K562 (cell line): Measurements from ENCODE around the gene PLPPR1. TPM values are rescaled to one million over a fixed set of nuclear protein-coding genes. Genes with fewer than 3 reads are reported as not detected.

Source experiments
- ATAC-seq: fragments of 200-7000 bp; cut with Tn5 transposase; 3 replicates; pipeline ENCODE4 v1.9.1; 2020; ENCODE audit warnings: moderate library complexity
- BruUV-seq: library from RNA; stranded (reverse); fragments of 400-500 nt; replicated peaks from 2 replicates; lab custom pipeline; 2021; lab: Mats Ljungman, UMichigan
- CTCF ChIA-PET: fragments of 300-600 bp; formaldehyde crosslinking; extraction: SDS; loops from one replicate; lab custom pipeline; 2021; ENCODE audit warnings: low intra/inter-chr PET ratio; lab: Yijun Ruan, JAX
- POLR2A ChIA-PET: fragments of 300-600, 350-650 bp; sonication (Branson Sonifier 250); formaldehyde crosslinking; extraction: SDS; loops from one replicate; lab custom pipeline; 2021; ENCODE audit warnings: antibody characterized with exemption, inconsistent platforms; lab: Yijun Ruan, JAX
- DNase-seq, 4 experiments: peaks; one replicate each; pipeline versions ENCODE4 v3.0.0 to v3.0.0-alpha.2; 2011 to 2018; ENCODE audit warnings: low spot score in 3 of 4, mixed read lengths in 3 of 4; ENCODE audit errors: extremely low read depth in 1 of 4
- FAIRE-seq: peaks from 2 replicates; lab custom pipeline; 2011; peaks lifted over from hg19 to GRCh38; lab: Jason Lieb, UNC
- H2AFZ ChIP-seq: 2 replicates; pipeline ENCODE4 v1.6.0; 2011; ENCODE audit warnings: low read depth, low read length, control low read depth, inconsistent platforms
- H3K27ac ChIP-seq: fragments of 200-600 bp; 3 replicates; pipeline ENCODE4 v1.8.0; 2011; ENCODE audit warnings: low read depth, mild to moderate bottlenecking, control low read depth, inconsistent platforms, low read length, moderate library complexity, mixed read lengths; ENCODE audit errors: extremely low read depth
- H3K27me3 ChIP-seq, 2 experiments: fragments of 300-600 bp in 1 of 2; 2 replicates in 1 of 2; 3 replicates in 1 of 2; pipeline versions ENCODE4 v1.6.0 to v1.8.0; 2011; ENCODE audit warnings: inconsistent platforms in 2 of 2, low read length in 2 of 2, mild to moderate bottlenecking in 1 of 2, mixed read lengths in 1 of 2, moderate library complexity in 1 of 2; ENCODE audit not compliant: control insufficient read depth in 2 of 2, insufficient read depth in 2 of 2
- H3K36me3 ChIP-seq: fragments of 300-600 bp; 3 replicates; pipeline ENCODE4 v1.8.0; 2011; ENCODE audit warnings: mild to moderate bottlenecking, low read length, inconsistent platforms; ENCODE audit not compliant: control insufficient read depth, insufficient read depth
- H3K4me1 ChIP-seq, 2 experiments: fragments of 200-600 bp in 1 of 2; replicated peaks in 1 of 2; 2 replicates in 1 of 2; 3 replicates in 1 of 2; pipeline versions ENCODE4 v1.5.1 to v1.8.0; 2011; ENCODE audit warnings: inconsistent platforms in 2 of 2, low read length in 2 of 2, mild to moderate bottlenecking in 1 of 2, mixed read lengths in 1 of 2, moderate library complexity in 1 of 2; ENCODE audit not compliant: control insufficient read depth in 2 of 2, insufficient read depth in 2 of 2
- H3K4me2 ChIP-seq: 2 replicates; pipeline ENCODE4 v1.6.1; 2011; ENCODE audit warnings: low read length, control low read depth, inconsistent platforms, mixed read lengths; ENCODE audit not compliant: insufficient read depth
- H3K4me3 ChIP-seq: fragments of 200-600 bp; sonication (generic), shearing (Covaris generic); 2 replicates; pipeline ENCODE4 v1.5.1; 2016; ENCODE audit warnings: control low read depth, inconsistent platforms
- H3K79me2 ChIP-seq: fragments of 200-600 bp; 3 replicates; pipeline ENCODE4 v1.8.0; 2011; ENCODE audit warnings: low read length, inconsistent platforms; ENCODE audit not compliant: control insufficient read depth, insufficient read depth
- H3K9ac ChIP-seq, 2 experiments: 2 replicates each; pipeline versions ENCODE4 v1.6.0 to v1.6.1; 2011; ENCODE audit warnings: low read depth in 2 of 2, low read length in 2 of 2, control low read depth in 1 of 2, inconsistent platforms in 1 of 2, mild to moderate bottlenecking in 1 of 2, mixed read lengths in 1 of 2; ENCODE audit not compliant: insufficient read depth in 1 of 2
- H3K9me1 ChIP-seq: one replicate; pipeline ENCODE4 v1.6.0; 2011; ENCODE audit warnings: inconsistent platforms, mild to moderate bottlenecking, low read length, moderate library complexity; ENCODE audit not compliant: control insufficient read depth, insufficient read depth
- H3K9me3 ChIP-seq: replicated peaks from 2 replicates; pipeline ENCODE4 v1.5.1; 2011; ENCODE audit warnings: low read depth, low read length, inconsistent platforms; ENCODE audit not compliant: control insufficient read depth, insufficient read depth
- H4K20me1 ChIP-seq: replicated peaks from 2 replicates; pipeline ENCODE4 v1.6.1; 2011; ENCODE audit warnings: low read length, inconsistent platforms, mixed read lengths; ENCODE audit not compliant: control insufficient read depth, insufficient read depth
- DDX20 ChIP-seq: fragments of 450-650 bp; IDR thresholded peaks from 2 replicates; pipeline ENCODE4 v1.6.1; 2016; ENCODE audit warnings: missing genetic modification characterization, low read depth, mild to moderate bottlenecking, missing compliant biosample characterization, moderate library complexity
- EWSR1 ChIP-seq: fragments of 450-650 bp; IDR thresholded peaks from 2 replicates; pipeline ENCODE4 v1.6.1; 2018; ENCODE audit warnings: borderline replicate concordance, mild to moderate bottlenecking, low read depth, moderate library complexity; ENCODE audit not compliant: partially characterized antibody
- FIP1L1 ChIP-seq: fragments of 200-400 bp; formaldehyde crosslinking; IDR thresholded peaks from 2 replicates; pipeline ENCODE4 v1.6.1; 2018; ENCODE audit warnings: mild to moderate bottlenecking, low read depth, low read length; ENCODE audit not compliant: poor library complexity, severe bottlenecking
- GABPA ChIP-seq: fragments of 200-800 bp; sonication (Bioruptor generic); conservative IDR thresholded peaks from 2 replicates; pipeline ENCODE4 v1.6.1; 2016; ENCODE audit warnings: low read depth, missing genetic modification characterization, missing compliant biosample characterization
- HNRNPH1 ChIP-seq: fragments of 200-400 bp; formaldehyde crosslinking; optimal IDR thresholded peaks from 2 replicates; pipeline ENCODE3; 2017; ENCODE audit warnings: low read depth, mild to moderate bottlenecking, low read length, moderate library complexity
- LCOR ChIP-seq: sonication (generic); formaldehyde crosslinking; IDR thresholded peaks from 2 replicates; pipeline ENCODE4 v1.8.0; 2022; ENCODE audit warnings: mild to moderate bottlenecking, missing genetic modification reagents
- MAFK ChIP-seq: IDR thresholded peaks from 2 replicates; pipeline ENCODE4 v1.6.1; 2011; ENCODE audit warnings: low read length, improper control_type of control experiment
- MECOM ChIP-seq: fragments of 250-450 bp; sonication (Bioruptor Pico); IDR thresholded peaks from 2 replicates; pipeline ENCODE4 v1.8.0; 2022; ENCODE audit warnings: inconsistent platforms
- MLX ChIP-seq, 2 experiments: fragments of 450-650 bp in 1 of 2; sonication (generic) in 1 of 2; formaldehyde crosslinking; conservative IDR thresholded peaks; 2 replicates each; pipeline versions ENCODE4 v1.4.0 to v1.8.1; 2020 to 2022; ENCODE audit warnings: mild to moderate bottlenecking in 1 of 2, missing genetic modification reagents in 1 of 2
- MYC ChIP-seq, 2 experiments: fragments of 250-450 bp in 1 of 2; sonication (Bioruptor Pico) in 1 of 2; IDR thresholded peaks; 2 replicates each; pipeline versions ENCODE4 v1.5.1 to v1.6.1; 2012 to 2021; ENCODE audit warnings: low read depth in 2 of 2, borderline replicate concordance in 1 of 2, improper control_type of control experiment in 1 of 2, low read length in 1 of 2, mild to moderate bottlenecking in 1 of 2, moderate library complexity in 1 of 2
- NCOA1 ChIP-seq: fragments of 450-650 bp; IDR thresholded peaks from 2 replicates; pipeline ENCODE4 v1.6.1; 2016; ENCODE audit warnings: low read depth
- PML ChIP-seq: IDR thresholded peaks from 2 replicates; pipeline ENCODE4 v1.6.1; 2012; ENCODE audit warnings: low read length, inconsistent platforms
- RBM17 ChIP-seq: fragments of 200-400 bp; formaldehyde crosslinking; IDR thresholded peaks from 2 replicates; pipeline ENCODE4 v1.6.1; 2017; ENCODE audit warnings: low read depth, mild to moderate bottlenecking, low read length, borderline replicate concordance
- ZBTB34 ChIP-seq: fragments of 250-450 bp; sonication (Bioruptor Pico); IDR thresholded peaks from 2 replicates; pipeline ENCODE4 v1.8.0; 2021; ENCODE audit warnings: mild to moderate bottlenecking, moderate library complexity
- ZNF316 ChIP-seq: fragments of 450-650 bp; IDR thresholded peaks from 2 replicates; pipeline ENCODE4 v1.6.1; 2016
- ZSCAN29 ChIP-seq: fragments of 450-650 bp; IDR thresholded peaks from 2 replicates; pipeline ENCODE4 v1.6.1; 2017
- ZSCAN32 ChIP-seq: fragments of 450-650 bp; formaldehyde crosslinking; IDR thresholded peaks from 2 replicates; pipeline ENCODE4 v1.4.0; 2020; ENCODE audit warnings: mild to moderate bottlenecking, moderate library complexity
- WGBS: fragments of 100-300 bp; shearing (Covaris generic); methylation state at CpG from one replicate; pipeline ENCODE4 v1.1.6; 2016; ENCODE audit warnings: low coverage, mixed read lengths; ENCODE audit not compliant: insufficient coverage; ENCODE audit errors: missing lambda C conversion rate; 5-methylcytosine and 5-hydroxymethylcytosine counted together
- in situ Hi-C: fragments of 300-500 bp; cut with MboI; formaldehyde crosslinking; loops from 4 replicates; pipeline ENCODE4 v1.15.0; 2018; ENCODE audit warnings: inconsistent platforms, mixed read lengths
- intact Hi-C: fragments of 100-400 bp; cut with micrococcal nuclease; formaldehyde crosslinking; loops from 2 replicates; pipeline ENCODE4 v1.14.2; 2022
- polyA plus RNA-seq, 8 experiments: library from polyadenylated mRNA; depleted of rRNA in 4 of 8; stranded (reverse) in 5 of 8; unstranded in 3 of 8; fragments of >200 nt; fragmentation: Nextera tagmentation in 2 of 8; fragmentation: Illumina TruSeq in 1 of 8; extraction: Ambion mirVana in 2 of 8; extraction: Trizol in 1 of 8; gene quantifications; 2 replicates each; pipeline versions ENCODE4 v1.2.1 to v1.2.3, GENCODE V29; 2011 to 2014; ENCODE audit warnings: inconsistent platforms in 1 of 8, missing spikeins in 1 of 8
- total RNA-seq, 7 experiments: library from RNA; depleted of rRNA in 6 of 7; stranded (reverse); fragments of >200 nt in 6 of 7; fragmentation: Illumina TruSeq in 2 of 7; extraction: Trizol in 2 of 7; gene quantifications; 2 replicates each; pipeline versions ENCODE4 v1.2.1 to v1.2.3, GENCODE V29; 2011 to 2021; ENCODE audit warnings: low replicate concordance in 1 of 7
- TF ChIP-seq, protein P1 (sequence below): IDR thresholded peaks from 2 replicates; pipeline ENCODE4 v1.6.1; 2016; ENCODE audit warnings: missing genetic modification characterization, missing compliant biosample characterization
- TF ChIP-seq, protein P2 (sequence below): fragments of 250-450 bp; sonication (Bioruptor Pico); IDR thresholded peaks from 2 replicates; pipeline ENCODE4 v1.6.1; 2021; ENCODE audit warnings: mild to moderate bottlenecking

The PLPPR1 gene
- total and polyA plus RNA-seq, 9 of the 15 experiments (the other 6 are each of a cell fraction or from before 2014, with no cell fraction given): not detected

DNA sequence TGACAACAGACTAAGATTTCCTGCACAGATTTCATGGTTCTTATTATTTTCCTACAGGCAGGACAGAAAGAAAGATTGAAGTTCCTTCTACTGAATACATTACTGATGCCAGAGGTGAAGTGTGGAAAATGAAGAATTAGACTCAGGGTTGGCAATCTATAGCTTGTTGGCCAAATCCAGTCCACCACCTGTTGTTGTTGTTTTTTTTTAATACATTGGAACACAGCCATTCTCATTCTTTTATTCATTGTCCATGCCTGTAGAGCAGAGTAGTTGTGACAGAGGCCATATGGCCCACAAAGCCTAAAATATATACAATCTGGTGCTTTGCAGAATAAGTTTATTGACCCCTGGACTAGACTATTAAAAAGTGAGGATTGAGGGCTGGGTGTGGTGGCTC, 5.8 kb upstream of the PLPPR1 start (continued):
- TF ChIP-seq LCOR (CRISPR knock-in tag): no peak
- no peak for TF ChIP-seq GABPA (tag)

DNA sequence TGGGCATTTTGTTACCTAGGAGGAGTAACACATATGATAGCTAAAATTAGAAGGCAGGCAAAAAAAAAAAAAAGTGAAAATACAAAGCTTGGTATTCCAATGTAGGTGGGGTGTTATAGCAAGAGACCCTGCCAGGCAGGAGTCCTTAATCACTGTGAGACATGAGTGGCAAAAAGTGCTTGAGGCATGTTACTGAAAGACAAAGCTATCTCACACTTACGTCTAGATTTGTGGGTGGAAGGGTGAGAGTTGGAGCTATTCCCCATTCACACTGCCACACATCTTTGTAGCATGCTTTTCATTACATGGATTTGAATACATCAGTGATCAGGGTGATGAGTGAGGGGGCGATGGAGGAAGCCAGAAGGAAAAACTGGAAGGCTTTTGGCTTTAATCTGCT, 2.6 kb upstream of the PLPPR1 start:
- H3K4me2 ChIP-seq: no peak overlapping the region
- DNase-seq (no peak), ATAC-seq (no peak), FAIRE-seq (no peak)
- no peaks in the 10 kb centered on the region for H3K36me3 ChIP-seq
- H3K9me3 ChIP-seq: no peaks in the 10 kb centered on the region
- 0% methylated on average over 2 of the region's 2 CpGs for WGBS
- H3K4me3 ChIP-seq: no peak overlapping the region
- H3K27me3 ChIP-seq: no peaks in the 10 kb centered on the region; a peak in 1 of 5 replicates
- H3K9me1 ChIP-seq: no peaks in the 10 kb centered on the region
- POLR2A ChIA-PET: no interaction called here
- no peak overlapping the region for H2AFZ ChIP-seq
- H4K20me1 ChIP-seq: no peaks in the 10 kb centered on the region
- in situ Hi-C loops (no loop called here), intact Hi-C loops (no loop called here)
- H3K9ac ChIP-seq: no peak overlapping the region
- H3K4me1 ChIP-seq: no peaks in the 10 kb centered on the region; a peak in 2 of 5 replicates
- BruUV-seq: no TSS peak
- no peak overlapping the region for H3K27ac ChIP-seq
- no peaks in the 10 kb centered on the region for H3K79me2 ChIP-seq
- CTCF ChIA-PET: no interaction called here
- TF ChIP-seq MLX (CRISPR knock-in tag; conservative IDR thresholded peaks at IDR 0.05): no peak
- TF ChIP-seq DDX20: no peak
- TF ChIP-seq MYC (IDR thresholded peaks at IDR 0.05; ENCODE audit: low read depth, low read length): no peak
- no peak for TF ChIP-seq MYC (CRISPR knock-in tag; IDR thresholded peaks at IDR 0.05; ENCODE audit: borderline replicate concordance, low read depth)
- no peak for TF ChIP-seq ZSCAN29
- no peak for TF ChIP-seq RBM17
- no peak for TF ChIP-seq MAFK
- TF ChIP-seq PML: no peak
- TF ChIP-seq EWSR1: no peak
- TF ChIP-seq, protein P1, sequence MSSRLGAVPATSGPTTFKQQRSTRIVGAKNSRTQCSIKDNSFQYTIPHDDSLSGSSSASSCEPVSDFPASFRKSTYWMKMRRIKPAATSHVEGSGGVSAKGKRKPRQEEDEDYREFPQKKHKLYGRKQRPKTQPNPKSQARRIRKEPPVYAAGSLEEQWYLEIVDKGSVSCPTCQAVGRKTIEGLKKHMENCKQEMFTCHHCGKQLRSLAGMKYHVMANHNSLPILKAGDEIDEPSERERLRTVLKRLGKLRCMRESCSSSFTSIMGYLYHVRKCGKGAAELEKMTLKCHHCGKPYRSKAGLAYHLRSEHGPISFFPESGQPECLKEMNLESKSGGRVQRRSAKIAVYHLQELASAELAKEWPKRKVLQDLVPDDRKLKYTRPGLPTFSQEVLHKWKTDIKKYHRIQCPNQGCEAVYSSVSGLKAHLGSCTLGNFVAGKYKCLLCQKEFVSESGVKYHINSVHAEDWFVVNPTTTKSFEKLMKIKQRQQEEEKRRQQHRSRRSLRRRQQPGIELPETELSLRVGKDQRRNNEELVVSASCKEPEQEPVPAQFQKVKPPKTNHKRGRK (tag): no peak
- no peak for TF ChIP-seq HNRNPH1
- TF ChIP-seq MECOM: no peak
- TF ChIP-seq, protein P2, sequence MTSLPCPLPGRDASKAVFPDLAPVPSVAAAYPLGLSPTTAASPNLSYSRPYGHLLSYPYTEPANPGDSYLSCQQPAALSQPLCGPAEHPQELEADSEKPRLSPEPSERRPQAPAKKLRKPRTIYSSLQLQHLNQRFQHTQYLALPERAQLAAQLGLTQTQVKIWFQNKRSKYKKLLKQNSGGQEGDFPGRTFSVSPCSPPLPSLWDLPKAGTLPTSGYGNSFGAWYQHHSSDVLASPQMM: no peak
- TF ChIP-seq NCOA1: no peak
- TF ChIP-seq ZBTB34 (CRISPR knock-in tag): no peak
- no peak for TF ChIP-seq FIP1L1
- no peak for TF ChIP-seq ZNF316
- no peak for TF ChIP-seq ZSCAN32 (CRISPR knock-in tag)
